HuH-7.5 (cell line): ENCODE results near the gene AIFM3.

Experiments used
- DNase-seq: peaks from one replicate; pipeline ENCODE4 v3.0.0; 2011; ENCODE audit warnings: low spot score

The AIFM3 gene

GRCh38 chr22:20976291-20976877 is 9.3 kb downstream of the AIFM3 start:
- DNase-seq = no peak

- no peak for DNase-seq
Measured at GRCh38 chr22:20977019-20977418, 10.0 kb downstream of the AIFM3 start.

GRCh38 chr22:20977516-20978170 is 10.6 kb downstream of the AIFM3 start:
- no peak for DNase-seq

GRCh38 chr22:20978419-20978818 is 11.4 kb downstream of the AIFM3 start:
- DNase-seq = no peak

GRCh38 chr22:20979243-20979809 is 12.3 kb downstream of the AIFM3 start:
- no peak for DNase-seq

GRCh38 chr22:20979940-20980453 is 12.9 kb downstream of the AIFM3 start:
- no peak for DNase-seq

GRCh38 chr22:20980523-20980922 is 13.5 kb downstream of the AIFM3 start:
- DNase-seq = no peak

- DNase-seq = no peak
Measured at GRCh38 chr22:20980938-20981722, 14.1 kb downstream of the AIFM3 start.

- DNase-seq = peak; percentile 90
Measured at GRCh38 chr22:20981787-20982562, 14.9 kb downstream of the AIFM3 start, which contains the start of gene LZTR1. LZTR1 (plus strand) TSS chr22:20982297; CDS start chr22:20982372, 75 bp downstream.

GRCh38 chr22:20982563-20982882 is 15.5 kb downstream of the AIFM3 start:
- DNase-seq = no peak

GRCh38 chr22:20983081-20983771 is 16.2 kb downstream of the AIFM3 start:
- no peak for DNase-seq

GRCh38 chr22:20985720-20986119 is 18.7 kb downstream of the AIFM3 start:
- no peak for DNase-seq

- no peak for DNase-seq
Measured at GRCh38 chr22:20986365-20986764, 19.3 kb downstream of the AIFM3 start.

- DNase-seq = no peak
Measured at GRCh38 chr22:20987375-20987774, 20.3 kb downstream of the AIFM3 start.

- no peak for DNase-seq
Measured at GRCh38 chr22:20988573-20989322, 21.7 kb downstream of the AIFM3 start.

GRCh38 chr22:20989323-20990138 is 22.5 kb downstream of the AIFM3 start:
- DNase-seq = no peak

- DNase-seq = no peak
Measured at GRCh38 chr22:20990184-20991180, 23.4 kb downstream of the AIFM3 start.
